MG63 (cell line): ENCODE measurements around the gene RAB27B. TPM values are rescaled to one million over a fixed set of nuclear protein-coding genes. Genes with fewer than 3 reads are reported as not detected.

Experiments used
- DNase-seq: peaks from one replicate; pipeline ENCODE4 v3.0.0-alpha.2; 2020
- H3K27me3 ChIP-seq: fragments of 250-450 bp; sonication (Bioruptor Pico); 2 replicates; pipeline ENCODE4 v1.5.1; 2020; ENCODE audit warnings: mild to moderate bottlenecking, moderate library complexity
- H3K36me3 ChIP-seq: fragments of 250-450 bp; sonication (Bioruptor Pico); 2 replicates; pipeline ENCODE4 v1.5.1; 2020; ENCODE audit warnings: mild to moderate bottlenecking, moderate library complexity
- H3K4me3 ChIP-seq: fragments of 250-450 bp; sonication (Bioruptor Pico); 2 replicates; pipeline ENCODE4 v1.5.1; 2020; ENCODE audit warnings: mild to moderate bottlenecking, moderate library complexity
- H3K9me3 ChIP-seq: fragments of 250-450 bp; sonication (Bioruptor Pico); 2 replicates; pipeline ENCODE4 v1.5.1; 2020; ENCODE audit warnings: mild to moderate bottlenecking, moderate library complexity
- total RNA-seq: library from RNA; depleted of rRNA; stranded (reverse); fragments of >200 nt; shearing (Covaris generic); gene quantifications from 2 replicates; pipeline ENCODE4 v1.2.3, GENCODE V29; 2014; ENCODE audit warnings: low replicate concordance; rRNA removed

RAB27B gene, protein sequence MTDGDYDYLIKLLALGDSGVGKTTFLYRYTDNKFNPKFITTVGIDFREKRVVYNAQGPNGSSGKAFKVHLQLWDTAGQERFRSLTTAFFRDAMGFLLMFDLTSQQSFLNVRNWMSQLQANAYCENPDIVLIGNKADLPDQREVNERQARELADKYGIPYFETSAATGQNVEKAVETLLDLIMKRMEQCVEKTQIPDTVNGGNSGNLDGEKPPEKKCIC
- not detected in 2 replicates for total RNA-seq

DNA sequence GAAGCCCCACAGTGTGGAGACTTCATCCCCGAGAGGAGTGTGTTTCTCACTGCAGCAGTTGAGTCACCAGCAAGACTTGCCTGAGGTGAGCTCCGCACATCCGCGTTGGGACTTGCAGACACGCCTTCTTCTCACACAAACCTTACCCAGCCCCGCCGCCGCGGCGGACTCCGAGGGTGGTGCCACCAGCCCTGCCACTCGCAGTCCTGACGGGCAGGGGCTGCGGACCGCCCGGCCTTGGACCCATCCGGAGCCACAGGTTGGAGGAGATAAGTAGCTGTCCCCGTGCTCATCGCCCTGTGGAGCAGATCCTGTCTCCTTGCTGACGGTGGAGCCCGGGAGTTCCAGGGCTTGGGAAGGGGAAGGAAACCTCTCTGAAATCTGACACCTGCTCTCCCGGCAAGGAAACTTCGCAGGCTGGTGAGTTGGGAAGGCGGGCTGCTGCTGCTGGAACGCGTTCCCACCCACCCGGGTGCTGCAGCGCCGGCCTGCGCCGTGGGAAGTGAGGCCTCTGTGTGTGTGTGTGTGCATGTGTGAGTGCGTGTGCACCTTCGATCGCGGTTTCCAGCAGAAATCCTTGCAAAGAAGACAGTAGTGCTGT, at the start of gene RAB27B:
Gene RAB27B (plus strand): TSS at position 197 of the 601 bp plus-strand sequence. CDS start 49,109 bp downstream, outside the sequence.
- Histone ChIP-seq H3K27me3 (no peaks in the 10 kb centered on the region), H3K36me3 (no peaks in the 10 kb centered on the region), H3K9me3 (no peaks in the 10 kb centered on the region), H3K4me3 (peak within 1 kb of the TSS; percentile 51)
- peak; percentile 62 for DNase-seq

DNA sequence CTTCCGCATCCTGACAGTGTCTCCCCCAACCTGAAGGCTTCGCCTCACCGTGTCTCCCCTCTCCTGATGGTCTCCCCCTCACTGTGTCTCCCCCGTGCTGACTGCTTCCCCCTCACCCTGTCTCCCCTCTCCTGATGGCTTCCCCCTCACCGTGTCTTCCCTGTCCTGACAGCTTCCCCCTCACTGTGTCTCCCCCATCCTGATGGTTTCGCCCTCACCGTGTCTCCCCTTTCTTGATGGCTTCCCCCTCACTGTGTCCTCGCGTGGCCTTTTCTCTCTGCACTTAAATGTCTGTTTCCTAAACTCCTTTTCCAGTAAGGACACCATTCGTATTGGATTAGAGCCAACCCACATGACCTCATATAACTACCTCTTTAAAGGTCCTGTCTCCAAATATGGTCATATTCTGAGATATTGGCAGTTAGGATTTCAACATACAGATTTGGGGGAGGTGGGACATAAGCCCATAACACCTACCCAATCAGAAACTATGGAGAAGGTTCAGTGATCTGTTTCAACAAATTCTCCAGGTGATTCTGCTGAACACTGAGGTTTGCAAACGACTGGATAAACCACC, 47.9 kb upstream of the RAB27B start:
- Histone ChIP-seq H3K9me3 (no peaks in the 10 kb centered on the region), H3K27me3 (no peaks in the 10 kb centered on the region)
- no peak for DNase-seq

DNA sequence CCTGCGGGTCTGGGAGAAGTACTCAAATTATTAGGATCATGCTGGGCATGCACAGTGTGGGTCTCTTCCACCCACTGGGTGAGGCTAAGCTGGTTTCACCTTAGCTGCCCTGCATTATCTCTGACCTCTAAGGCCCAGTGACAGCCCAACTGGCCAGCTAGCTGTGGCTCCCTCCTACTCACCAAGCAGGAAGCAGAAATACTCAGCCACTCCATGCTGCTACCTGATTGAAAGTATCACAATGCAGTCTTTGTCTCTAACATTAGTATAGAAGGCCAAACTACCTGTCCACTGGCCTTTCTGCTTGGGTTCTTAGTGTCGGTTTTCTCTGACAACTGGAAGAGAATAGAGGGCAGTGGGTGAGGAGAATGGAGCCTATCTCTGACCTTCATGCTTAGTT, 47.3 kb upstream of the RAB27B start:
- no peak overlapping the region for H3K4me3 ChIP-seq
- H3K9me3 ChIP-seq = no peaks in the 10 kb centered on the region
- no peak for DNase-seq
- no peaks in the 10 kb centered on the region for H3K36me3 ChIP-seq
- no peaks in the 10 kb centered on the region for H3K27me3 ChIP-seq

More for the DNA sequence above, 47.9 kb upstream of the RAB27B start:
- Histone ChIP-seq H3K4me3 (no peak overlapping the region), H3K36me3 (no peaks in the 10 kb centered on the region)

DNA sequence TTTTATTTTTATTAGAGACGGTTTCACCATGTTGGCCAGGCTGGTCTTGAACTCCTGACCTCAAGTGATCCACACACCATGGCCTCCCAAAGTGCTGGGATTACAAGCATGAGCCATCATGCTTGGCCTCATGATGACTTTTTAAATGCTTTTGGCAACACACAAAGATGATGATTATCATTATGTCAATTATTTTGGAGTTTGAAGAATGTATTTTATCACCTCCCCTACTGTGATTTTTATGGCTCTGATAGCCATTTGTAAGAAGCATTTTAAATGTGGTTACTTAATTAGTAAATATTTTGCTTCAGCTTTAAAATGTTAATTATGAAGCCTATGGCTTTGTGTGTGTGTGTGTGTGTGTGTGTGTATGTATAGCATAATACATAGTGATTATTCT, 45.1 kb upstream of the RAB27B start:
- Histone ChIP-seq H3K9me3 (no peaks in the 10 kb centered on the region), H3K27me3 (no peaks in the 10 kb centered on the region), H3K36me3 (no peaks in the 10 kb centered on the region), H3K4me3 (no peak overlapping the region)
- no peak for DNase-seq

DNA sequence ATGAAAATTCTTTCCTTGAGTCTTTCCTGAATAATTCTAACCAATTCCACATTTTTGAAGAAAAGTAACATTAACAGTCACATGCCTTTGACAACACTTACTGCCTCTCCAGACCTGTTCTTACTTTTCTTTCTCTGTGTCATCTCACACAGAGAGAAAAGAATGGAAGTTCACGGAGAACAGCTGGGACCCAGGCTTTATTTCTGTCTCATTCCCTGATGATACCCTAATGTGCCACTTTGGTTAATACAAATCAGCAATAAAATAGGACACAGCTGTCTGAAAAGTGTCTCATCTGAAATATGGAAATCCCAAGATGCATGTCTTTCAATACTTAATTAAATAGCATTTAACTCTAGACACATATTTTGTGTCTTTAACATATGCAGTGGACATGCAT, 42.1 kb upstream of the RAB27B start:
- H3K9me3 ChIP-seq = no peaks in the 10 kb centered on the region
- no peak for DNase-seq
- no peaks in the 10 kb centered on the region for H3K27me3 ChIP-seq
- H3K4me3 ChIP-seq = no peak overlapping the region
- H3K36me3 ChIP-seq = no peaks in the 10 kb centered on the region

DNA sequence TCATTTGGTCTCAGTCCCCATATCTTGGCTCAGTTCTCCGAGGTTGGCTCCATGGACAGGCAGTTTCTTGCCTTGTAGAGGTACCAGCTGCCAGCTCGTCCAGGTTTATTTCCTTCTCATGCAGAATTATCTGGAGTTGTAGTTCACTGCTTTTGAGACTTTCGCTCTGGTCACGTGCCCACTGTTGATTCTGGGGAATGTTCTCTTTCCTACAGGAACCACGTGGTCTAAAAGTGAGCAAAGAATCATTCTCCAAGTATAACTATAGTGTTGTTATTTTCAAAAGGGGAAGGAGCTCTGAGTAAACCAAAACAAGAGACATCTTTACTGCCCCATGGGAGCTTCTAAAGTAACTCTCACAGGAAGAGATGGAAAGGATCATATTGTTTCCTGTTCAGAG, 41.2 kb upstream of the RAB27B start:
- H3K36me3 ChIP-seq = no peaks in the 10 kb centered on the region
- no peak for DNase-seq
- no peaks in the 10 kb centered on the region for H3K27me3 ChIP-seq
- no peak overlapping the region for H3K4me3 ChIP-seq
- no peaks in the 10 kb centered on the region for H3K9me3 ChIP-seq

DNA sequence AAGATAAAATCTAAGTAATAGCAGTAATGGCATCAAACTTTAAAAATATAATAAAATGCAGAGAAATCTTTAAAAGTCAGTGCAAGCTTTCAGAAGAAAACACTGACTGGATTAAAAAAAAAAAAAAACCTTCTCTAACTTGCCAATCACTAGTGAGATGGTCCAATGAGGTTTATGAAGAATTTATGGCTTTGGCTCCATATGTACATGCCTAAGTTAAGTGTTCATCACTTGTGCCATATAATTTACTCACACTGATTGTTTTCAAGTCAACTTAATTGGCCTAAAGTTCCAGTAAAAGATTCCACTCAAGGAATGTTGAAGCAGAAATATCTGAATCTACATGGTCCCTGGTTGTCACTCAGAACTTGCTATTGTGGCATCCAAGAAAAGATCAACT, 40.7 kb upstream of the RAB27B start:
- Histone ChIP-seq H3K27me3 (no peaks in the 10 kb centered on the region), H3K4me3 (no peak overlapping the region), H3K9me3 (no peaks in the 10 kb centered on the region), H3K36me3 (no peaks in the 10 kb centered on the region)
- no peak for DNase-seq

DNA sequence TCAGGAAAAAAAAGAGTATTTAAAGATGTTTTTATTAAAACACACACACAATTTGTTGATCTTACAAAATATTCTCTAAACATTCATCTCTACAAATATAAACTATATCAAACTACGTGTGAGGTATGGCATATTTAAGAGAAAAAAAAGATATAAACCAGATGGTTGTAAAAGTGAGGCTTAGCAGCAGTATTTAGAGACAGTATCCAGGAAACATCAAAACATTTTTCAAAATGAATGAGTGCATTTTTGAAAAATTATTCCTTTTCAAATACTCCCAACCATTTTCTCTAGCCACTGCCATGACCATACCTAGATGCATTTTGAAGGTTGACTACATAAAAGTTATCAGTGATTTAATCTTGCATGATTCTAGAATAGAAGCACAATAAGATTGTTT, 38.2 kb upstream of the RAB27B start:
- Histone ChIP-seq H3K4me3 (no peak overlapping the region), H3K36me3 (no peaks in the 10 kb centered on the region), H3K9me3 (no peaks in the 10 kb centered on the region), H3K27me3 (no peaks in the 10 kb centered on the region)
- no peak for DNase-seq

DNA sequence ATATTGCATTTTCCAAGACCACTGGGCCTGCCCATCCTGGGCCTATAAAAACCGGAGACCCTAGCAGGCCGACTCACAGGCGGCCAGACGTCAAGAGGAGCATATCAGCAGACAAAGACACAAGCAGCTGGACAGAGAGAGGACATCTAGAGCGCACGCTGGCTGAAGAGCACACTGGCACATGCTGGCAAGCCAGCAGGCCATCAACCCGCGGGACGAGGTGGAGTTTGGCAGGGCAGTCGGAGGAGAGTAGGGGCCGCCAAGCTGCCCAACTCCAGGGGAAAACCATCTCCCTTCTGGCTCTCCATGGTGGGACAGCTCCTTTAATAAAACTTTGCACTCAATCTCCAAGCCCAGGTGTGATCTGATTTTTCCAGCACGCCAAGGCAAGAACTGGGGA, 36.6 kb upstream of the RAB27B start:
- no peak overlapping the region for H3K4me3 ChIP-seq
- no peaks in the 10 kb centered on the region for H3K9me3 ChIP-seq
- H3K27me3 ChIP-seq = no peaks in the 10 kb centered on the region
- H3K36me3 ChIP-seq = no peaks in the 10 kb centered on the region
- DNase-seq = no peak

DNA sequence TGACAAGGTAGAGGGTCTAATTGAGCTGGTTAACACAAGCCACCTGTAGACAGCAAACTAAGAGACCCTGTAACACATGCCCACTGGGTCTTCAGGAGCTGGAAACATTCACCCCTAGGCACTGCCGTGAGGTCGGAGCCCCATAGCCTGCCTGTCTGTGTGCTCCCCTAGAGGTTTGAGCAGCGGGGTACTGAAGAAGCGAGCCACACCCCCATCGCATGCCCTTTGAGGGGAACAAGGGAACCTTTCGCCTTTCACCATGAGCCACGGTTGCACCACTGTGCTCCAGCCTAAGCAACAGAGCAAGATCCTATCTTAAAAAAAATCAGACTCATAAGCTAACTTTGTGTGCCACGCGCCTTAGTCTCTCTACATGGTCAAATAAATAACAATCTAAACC, 36.2 kb upstream of the RAB27B start:
- Histone ChIP-seq H3K36me3 (no peaks in the 10 kb centered on the region), H3K4me3 (no peak overlapping the region), H3K9me3 (no peaks in the 10 kb centered on the region), H3K27me3 (no peaks in the 10 kb centered on the region)
- DNase-seq = no peak

DNA sequence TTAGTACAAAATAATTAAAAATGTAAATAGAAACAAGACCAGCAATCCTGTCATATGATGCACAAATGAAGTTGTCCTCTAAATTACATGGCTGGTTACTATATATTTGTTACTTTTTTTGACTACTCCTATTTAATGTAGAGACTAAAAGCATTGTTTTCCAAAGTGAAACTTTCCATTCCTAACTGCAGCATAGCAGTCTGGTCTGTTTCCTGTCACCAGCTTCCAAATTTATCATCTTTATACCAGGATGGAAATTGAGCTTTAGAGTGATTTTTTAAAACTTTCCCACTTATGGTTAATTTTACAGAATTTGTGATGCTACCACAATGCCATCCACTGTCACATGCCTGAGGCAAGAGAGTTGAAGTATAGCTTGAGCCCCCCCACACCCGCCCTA, 33.5 kb upstream of the RAB27B start:
- H3K27me3 ChIP-seq = no peaks in the 10 kb centered on the region
- no peak overlapping the region for H3K4me3 ChIP-seq
- H3K36me3 ChIP-seq = no peaks in the 10 kb centered on the region
- no peaks in the 10 kb centered on the region for H3K9me3 ChIP-seq
- no peak for DNase-seq

DNA sequence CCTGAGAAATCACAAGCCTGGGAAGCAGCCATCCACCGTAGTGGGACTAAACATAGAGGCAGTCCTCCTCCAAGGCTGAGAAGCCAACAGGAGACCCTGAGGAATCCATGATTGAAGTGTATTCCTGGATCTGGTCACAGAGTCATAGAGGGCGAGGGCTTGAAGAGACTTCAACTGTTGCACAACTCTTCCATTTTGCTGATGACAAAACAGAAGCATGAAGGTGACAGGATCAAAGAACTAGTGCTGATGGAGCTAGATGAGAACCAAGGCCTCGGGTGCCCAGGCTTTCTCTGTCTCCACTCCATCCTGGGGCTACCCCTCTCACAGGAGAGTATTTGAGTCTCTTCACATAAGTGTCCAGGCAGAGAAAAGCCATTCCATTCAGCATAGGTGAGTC, 30.1 kb upstream of the RAB27B start:
- no peaks in the 10 kb centered on the region for H3K27me3 ChIP-seq
- H3K4me3 ChIP-seq = no peak overlapping the region
- no peaks in the 10 kb centered on the region for H3K9me3 ChIP-seq
- DNase-seq = no peak
- no peaks in the 10 kb centered on the region for H3K36me3 ChIP-seq

DNA sequence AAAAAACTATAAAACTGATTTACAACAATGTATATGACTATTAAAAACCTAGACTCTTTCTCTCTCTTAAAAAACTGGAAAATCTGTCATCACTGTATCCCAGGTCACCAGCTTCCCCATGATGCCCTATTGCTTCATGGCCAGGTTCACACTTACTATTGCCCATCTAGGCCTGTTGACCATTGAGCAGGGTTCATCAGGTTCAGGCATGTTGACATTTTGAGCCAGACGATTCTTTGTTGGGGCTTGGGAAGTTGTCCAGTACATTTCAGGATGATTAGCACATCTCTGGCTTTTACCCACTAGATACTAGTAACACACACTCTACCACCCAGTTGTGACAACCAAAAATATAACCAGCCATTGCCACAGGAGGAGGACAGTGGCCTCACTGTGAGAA, 26.9 kb upstream of the RAB27B start:
- no peak overlapping the region for H3K4me3 ChIP-seq
- no peaks in the 10 kb centered on the region for H3K27me3 ChIP-seq
- no peak for DNase-seq
- H3K9me3 ChIP-seq = no peaks in the 10 kb centered on the region
- H3K36me3 ChIP-seq = no peaks in the 10 kb centered on the region

DNA sequence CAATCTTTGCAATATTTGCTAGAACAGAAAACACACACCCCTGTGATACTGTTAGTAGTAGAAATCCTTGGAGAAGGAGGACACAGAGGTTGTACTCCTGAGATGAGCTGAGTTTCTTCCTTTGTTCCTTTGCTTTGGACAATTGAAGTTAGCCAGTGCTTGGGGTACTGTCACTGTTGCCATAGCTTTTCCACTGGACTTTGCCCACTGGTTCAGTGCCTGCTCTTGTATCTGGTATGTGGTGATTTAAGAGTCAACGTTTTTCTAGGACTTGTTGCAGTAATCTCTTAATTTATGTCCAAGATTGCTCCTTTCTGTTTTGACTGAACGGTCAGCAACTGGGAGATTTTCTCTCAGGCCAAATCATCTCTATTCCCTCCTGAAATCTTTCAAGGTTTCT, 26.1 kb upstream of the RAB27B start:
- Histone ChIP-seq H3K4me3 (no peak overlapping the region), H3K9me3 (no peaks in the 10 kb centered on the region), H3K27me3 (no peaks in the 10 kb centered on the region), H3K36me3 (no peaks in the 10 kb centered on the region)
- DNase-seq = no peak

DNA sequence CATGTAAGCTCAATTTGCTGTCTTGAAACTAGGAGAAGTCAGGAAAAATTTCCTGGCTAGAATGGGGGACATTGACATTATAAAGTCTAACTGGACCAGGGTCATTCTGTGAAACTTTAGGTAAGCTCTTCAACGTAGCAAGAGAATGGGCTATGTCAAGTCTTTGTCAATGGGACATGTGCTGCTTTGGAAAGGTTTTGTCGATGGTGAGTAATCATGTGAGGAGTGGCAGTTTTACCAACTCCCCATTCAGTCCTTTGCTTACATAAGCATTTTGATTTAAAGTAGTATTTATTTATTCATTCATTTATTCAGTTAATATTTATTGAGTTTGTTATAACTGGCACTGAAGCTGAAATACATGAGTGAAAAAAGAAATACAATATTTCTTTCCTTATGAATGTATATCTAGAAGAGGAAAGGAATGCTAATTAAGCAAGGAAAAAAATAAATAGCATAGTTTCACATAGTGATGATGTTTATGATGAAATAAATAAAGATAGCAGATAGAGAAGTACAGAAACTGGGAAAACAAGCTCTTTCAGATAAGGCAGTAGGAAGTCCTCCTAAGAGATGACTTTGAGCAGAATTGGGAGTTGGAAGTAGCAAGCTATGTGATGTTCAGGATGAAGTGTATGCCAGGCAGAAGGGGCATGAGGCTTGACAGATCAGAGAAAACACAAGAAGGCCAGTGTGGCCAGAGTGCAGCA, 25.4 kb upstream of the RAB27B start:
- Histone ChIP-seq H3K4me3 (no peak overlapping the region), H3K27me3 (no peaks in the 10 kb centered on the region), H3K9me3 (no peaks in the 10 kb centered on the region), H3K36me3 (no peaks in the 10 kb centered on the region)
- no peak for DNase-seq

DNA sequence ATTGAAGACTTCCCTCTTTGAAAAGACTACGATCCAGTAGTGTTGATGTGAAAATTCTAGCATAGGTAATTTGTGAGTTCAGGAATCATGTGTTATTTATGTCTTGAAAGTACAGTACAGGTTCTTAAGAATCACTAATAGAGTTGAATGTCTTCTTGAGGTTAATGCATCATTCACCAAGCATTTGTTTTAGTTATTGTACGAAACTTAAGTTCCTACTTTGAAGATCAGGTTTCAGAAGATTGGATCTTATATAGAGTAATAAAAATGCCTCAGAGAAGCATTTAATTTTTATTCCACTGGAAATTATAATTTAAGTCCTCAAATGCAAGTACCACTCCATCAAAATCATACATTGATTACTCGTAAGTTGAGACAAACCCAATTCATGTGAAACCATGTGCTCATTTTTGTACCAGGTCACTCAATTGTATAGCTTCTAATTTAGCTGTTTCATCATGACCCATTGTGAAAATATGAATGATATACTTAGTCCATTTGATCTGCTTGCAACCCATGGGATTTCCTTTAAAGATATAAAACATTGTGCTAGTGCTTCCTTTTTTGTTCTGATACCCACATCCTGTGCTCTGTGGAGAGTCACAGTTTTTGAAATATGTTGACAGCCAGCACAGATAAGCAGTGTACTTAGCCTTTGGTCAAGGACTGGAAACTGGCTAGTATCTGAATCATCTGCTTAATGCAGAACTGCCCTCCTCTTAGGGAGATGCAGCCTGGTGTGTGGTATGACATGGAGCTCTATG, 22.5 kb upstream of the RAB27B start:
- DNase-seq = no peak
- Histone ChIP-seq H3K27me3 (no peaks in the 10 kb centered on the region), H3K4me3 (no peak overlapping the region), H3K9me3 (no peaks in the 10 kb centered on the region), H3K36me3 (no peaks in the 10 kb centered on the region)

DNA sequence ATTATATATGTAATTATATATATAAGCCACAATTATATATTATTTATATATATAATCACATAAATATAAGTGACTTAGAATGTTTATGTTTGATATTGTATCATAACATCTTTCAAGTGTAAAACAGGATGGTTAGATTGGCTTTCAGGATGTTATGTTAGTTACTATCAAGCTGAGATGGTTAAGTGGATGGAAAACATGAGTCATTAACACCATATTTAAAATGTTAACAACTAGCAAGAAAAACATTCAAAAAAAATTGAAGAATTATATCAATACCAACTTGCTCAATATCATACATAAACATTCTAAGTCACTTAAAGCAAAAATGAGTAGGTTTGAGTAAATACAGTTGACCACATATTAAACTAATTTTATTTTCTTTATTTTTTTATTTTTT, 21.8 kb upstream of the RAB27B start:
- DNase-seq = no peak
- Histone ChIP-seq H3K36me3 (no peaks in the 10 kb centered on the region), H3K9me3 (no peaks in the 10 kb centered on the region), H3K27me3 (no peaks in the 10 kb centered on the region), H3K4me3 (no peak overlapping the region)
